Mucosa of rectum (tissue), 2 donors: ENCODE measurements around the gene RBP5.

ENCODE experiments used
- H3K27ac ChIP-seq, 2 donors: one replicate each; pipeline ENCODE4 v1.7.0; 2013; ENCODE audit warnings: inconsistent platforms in 2 of 2, low read depth in 2 of 2, low read length in 2 of 2
- H3K27me3 ChIP-seq, 2 donors: one replicate each; pipeline ENCODE4 v1.7.0; 2013; ENCODE audit warnings: low read length in 2 of 2; ENCODE audit not compliant: control insufficient read depth in 2 of 2, insufficient read depth in 2 of 2
- H3K36me3 ChIP-seq, 2 donors: one replicate each; pipeline ENCODE4 v1.7.0; 2013; ENCODE audit warnings: low read length in 2 of 2; ENCODE audit not compliant: control insufficient read depth in 2 of 2, insufficient read depth in 2 of 2
- H3K4me1 ChIP-seq, 2 donors: one replicate each; pipeline ENCODE4 v1.7.0; 2013; ENCODE audit warnings: low read length in 2 of 2, mild to moderate bottlenecking in 1 of 2; ENCODE audit not compliant: control insufficient read depth in 2 of 2, insufficient read depth in 2 of 2
- H3K4me3 ChIP-seq, 2 donors: one replicate each; pipeline ENCODE4 v1.7.0; 2013; ENCODE audit warnings: low read length in 2 of 2
- H3K9ac ChIP-seq, 2 donors: one replicate each; pipeline ENCODE4 v1.7.0; 2013; ENCODE audit warnings: low read length in 2 of 2, low read depth in 1 of 2, mild to moderate bottlenecking in 1 of 2
- H3K9me3 ChIP-seq, 2 donors: one replicate each; pipeline ENCODE4 v1.7.0; 2013; ENCODE audit warnings: low read length in 2 of 2; ENCODE audit not compliant: control insufficient read depth in 2 of 2
- donor health status: healthy.
- donor health status: Normal muscosa, but diverticular disease.

The RBP5 gene

DNA sequence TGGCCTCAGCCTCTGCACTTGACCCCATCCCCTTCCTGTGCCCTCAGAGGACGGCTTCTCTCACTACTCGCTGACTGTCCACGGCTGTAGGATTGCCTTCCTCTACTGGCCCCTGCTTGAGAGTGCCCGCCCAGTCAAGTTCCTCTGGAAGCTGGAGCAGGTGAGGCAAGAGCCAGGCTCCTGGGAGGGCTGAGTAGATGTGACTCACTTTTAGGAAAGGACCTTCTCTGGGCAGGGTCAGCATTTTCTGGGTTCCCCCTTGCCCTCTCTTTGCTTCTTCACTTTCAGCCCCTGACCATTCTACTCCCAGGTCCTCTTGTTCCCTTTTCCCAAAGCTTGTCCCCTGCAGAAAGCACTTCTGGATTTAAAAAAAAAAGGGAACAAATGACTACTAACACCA is 9.2 kb upstream of the RBP5 start:
- Histone ChIP-seq H3K4me3 (no peak overlapping the region), H3K9me3 (no peaks in the 10 kb centered on the region), H3K9ac (no peak overlapping the region), H3K36me3 (peaks cover 3 to 12% of the 10 kb centered on the region in 2 donors), H3K27ac (no peak overlapping the region), H3K27me3 (no peaks in the 10 kb centered on the region), H3K4me1 (peaks cover 0 to 3% of the 10 kb centered on the region in 2 donors)

DNA sequence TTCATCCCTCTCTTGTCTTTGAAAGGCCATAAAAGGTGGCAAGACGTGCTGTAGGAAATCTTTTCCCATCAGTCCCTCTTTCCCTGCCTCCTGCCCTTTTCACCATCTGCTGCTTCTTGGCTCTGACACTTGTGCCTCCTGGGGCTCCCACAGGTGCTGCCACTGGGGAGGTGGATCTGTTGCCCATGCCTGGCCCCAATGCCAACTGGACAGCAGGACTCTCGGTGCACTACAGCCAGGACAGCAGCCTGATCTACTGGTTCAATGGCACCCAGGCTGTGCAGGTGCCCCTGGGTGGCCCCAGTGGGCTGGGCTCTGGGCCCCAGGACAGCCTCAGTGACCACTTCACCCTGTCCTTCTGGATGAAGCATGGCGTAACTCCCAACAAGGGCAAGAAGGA is 8.0 kb upstream of the RBP5 start:
- H3K4me3 ChIP-seq = no peak overlapping the region
- H3K27ac ChIP-seq = no peak overlapping the region
- no peaks in the 10 kb centered on the region for H3K9me3 ChIP-seq
- peaks cover 0 to 5% of the 10 kb centered on the region in 2 donors for H3K4me1 ChIP-seq
- no peak overlapping the region for H3K9ac ChIP-seq
- no peaks in the 10 kb centered on the region for H3K27me3 ChIP-seq
- H3K36me3 ChIP-seq = peaks cover 3 to 12% of the 10 kb centered on the region in 2 donors

DNA sequence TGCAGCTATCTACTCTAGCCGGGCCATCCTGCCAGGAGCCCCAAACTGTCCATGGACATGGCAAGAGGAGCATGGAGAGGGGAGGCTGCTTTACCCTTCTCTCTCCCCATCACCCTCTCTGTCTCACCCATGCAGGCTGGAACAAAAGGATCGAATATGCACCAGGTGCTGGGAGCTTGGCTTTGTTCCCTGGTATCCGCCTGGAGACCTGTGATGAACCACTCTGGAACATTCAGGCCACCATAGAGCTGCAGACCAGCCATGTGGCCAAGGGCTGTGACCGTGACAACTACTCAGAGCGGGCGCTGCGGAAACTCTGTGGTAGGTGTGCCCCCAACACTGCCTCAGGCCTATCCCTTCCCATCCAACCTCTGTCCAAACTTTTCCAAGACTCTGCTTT is 7.4 kb upstream of the RBP5 start:
- H3K27ac ChIP-seq = no peak overlapping the region
- no peak overlapping the region for H3K9ac ChIP-seq
- peaks cover 0 to 5% of the 10 kb centered on the region in 2 donors for H3K27me3 ChIP-seq
- peaks cover 3 to 12% of the 10 kb centered on the region in 2 donors for H3K36me3 ChIP-seq
- H3K9me3 ChIP-seq = no peaks in the 10 kb centered on the region
- H3K4me3 ChIP-seq = no peak overlapping the region
- peaks cover 0 to 5% of the 10 kb centered on the region in 2 donors for H3K4me1 ChIP-seq

GRCh38 chr12:7134396-7135166 is 5.9 kb upstream of the RBP5 start:
- H3K36me3 ChIP-seq = peaks cover 3 to 12% of the 10 kb centered on the region in 2 donors
- peaks cover 0 to 8% of the 10 kb centered on the region in 2 donors for H3K27me3 ChIP-seq
- H3K4me3 ChIP-seq = no peak overlapping the region
- no peak overlapping the region for H3K9ac ChIP-seq
- no peak overlapping the region for H3K27ac ChIP-seq
- peaks cover 9% of the 10 kb centered on the region in 2 donors for H3K4me1 ChIP-seq
- H3K9me3 ChIP-seq = no peaks in the 10 kb centered on the region

DNA sequence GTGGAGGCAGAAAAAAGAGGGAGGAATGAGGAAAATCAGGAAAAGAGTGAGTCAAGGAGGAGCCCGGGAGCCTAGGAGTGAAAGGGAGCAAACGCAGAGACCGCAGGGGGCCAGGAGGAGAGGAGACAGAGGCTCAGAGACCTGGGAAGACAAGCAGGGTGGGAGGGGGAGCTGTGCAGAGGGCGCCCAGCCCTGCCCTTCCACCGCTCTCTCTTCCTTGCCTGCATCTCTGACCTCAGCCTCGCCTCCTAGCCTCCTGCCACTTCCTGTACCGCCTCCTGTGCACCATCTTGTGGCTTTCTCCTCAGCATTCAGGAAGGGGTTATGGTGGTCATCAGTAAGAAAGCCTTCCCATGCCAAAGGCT is 2.8 kb upstream of the RBP5 start:
- peaks cover 0 to 8% of the 10 kb centered on the region in 2 donors for H3K27me3 ChIP-seq
- peak overlapping the region; percentile 70 to 72 for H3K4me3 ChIP-seq
- no peak overlapping the region for H3K27ac ChIP-seq
- H3K4me1 ChIP-seq = peaks cover 14 to 15% of the 10 kb centered on the region in 2 donors
- H3K9ac ChIP-seq = no peak overlapping the region
- peaks cover 0 to 4% of the 10 kb centered on the region in 2 donors for H3K36me3 ChIP-seq
- H3K9me3 ChIP-seq = no peaks in the 10 kb centered on the region

GRCh38 chr12:7130701-7131501 is 2.2 kb upstream of the RBP5 start:
- Histone ChIP-seq H3K36me3 (no peaks in the 10 kb centered on the region), H3K4me1 (peaks cover 14 to 15% of the 10 kb centered on the region in 2 donors), H3K4me3 (peak overlapping the region; percentile 70 to 72), H3K9me3 (no peaks in the 10 kb centered on the region), H3K9ac (peak overlapping the region; percentile 43 to 64), H3K27ac (peak overlapping the region in 1 of 2 donors; percentile 61), H3K27me3 (peaks cover 0 to 8% of the 10 kb centered on the region in 2 donors)

GRCh38 chr12:7129872-7130691 is 1.4 kb upstream of the RBP5 start, which contains the start of gene CLSTN3:
TSS of gene CLSTN3 (plus strand) at chr12:7130371. CDS start at chr12:7130649, 278 bp downstream.
- Histone ChIP-seq H3K4me1 (peaks cover 14 to 15% of the 10 kb centered on the region in 2 donors), H3K9me3 (no peaks in the 10 kb centered on the region), H3K27ac (peak within 1 kb of the TSS; percentile 6 to 61), H3K36me3 (no peaks in the 10 kb centered on the region), H3K27me3 (peaks cover 0 to 8% of the 10 kb centered on the region in 2 donors), H3K4me3 (peak within 1 kb of the TSS; percentile 72 to 78), H3K9ac (peak within 1 kb of the TSS; percentile 49 to 64)

DNA sequence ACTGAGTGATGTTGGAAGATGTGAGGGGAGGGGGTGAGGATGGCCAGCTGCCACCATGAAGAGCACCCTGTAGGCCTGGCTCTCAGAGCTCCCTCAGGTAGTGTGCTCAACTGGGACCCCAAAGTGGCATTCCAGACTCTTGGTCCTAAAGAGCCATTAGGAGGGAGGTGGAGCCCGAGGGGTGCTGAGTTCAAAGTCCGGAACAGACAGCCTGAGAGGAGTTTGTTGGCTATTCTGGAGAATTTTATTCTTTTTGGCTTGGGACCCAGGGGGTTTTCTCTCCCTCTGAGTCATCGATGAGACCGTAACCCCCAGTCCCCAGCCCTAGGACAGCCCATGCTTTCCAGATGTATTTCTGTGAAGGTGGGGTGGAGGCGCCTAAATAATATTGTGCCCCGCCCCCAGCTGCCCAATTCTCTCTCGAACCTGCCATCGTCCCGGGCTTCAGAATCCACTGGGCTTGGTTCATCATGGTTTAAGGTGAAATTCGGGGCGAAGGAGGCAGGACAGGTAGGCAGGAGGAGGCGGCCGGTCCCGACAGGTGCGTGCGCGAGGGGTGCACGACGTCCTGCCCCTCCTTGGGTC is 690 bp upstream of the RBP5 start:
- H3K4me1 ChIP-seq = peaks cover 11 to 15% of the 10 kb centered on the region in 2 donors
- peak overlapping the region; percentile 69 to 78 for H3K4me3 ChIP-seq
- no peaks in the 10 kb centered on the region for H3K9me3 ChIP-seq
- peak overlapping the region; percentile 6 to 61 for H3K27ac ChIP-seq
- peaks cover 0 to 8% of the 10 kb centered on the region in 2 donors for H3K27me3 ChIP-seq
- peak overlapping the region; percentile 48 to 62 for H3K9ac ChIP-seq
- H3K36me3 ChIP-seq = no peaks in the 10 kb centered on the region

GRCh38 chr12:7127916-7128626 is 618 bp downstream of the RBP5 start:
- H3K9ac ChIP-seq = peak overlapping the region in 1 of 2 donors; percentile 1
- H3K4me1 ChIP-seq = peaks cover 10 to 15% of the 10 kb centered on the region in 2 donors
- peak overlapping the region in 1 of 2 donors; percentile 53 for H3K4me3 ChIP-seq
- peaks cover 0 to 8% of the 10 kb centered on the region in 2 donors for H3K27me3 ChIP-seq
- no peaks in the 10 kb centered on the region for H3K9me3 ChIP-seq
- peak overlapping the region in 1 of 2 donors; percentile 43 for H3K27ac ChIP-seq
- H3K36me3 ChIP-seq = no peaks in the 10 kb centered on the region
